ENCODE measurements around the gene ADAMTS17. TPM values are rescaled to one million over a fixed set of nuclear protein-coding genes. Genes with fewer than 3 reads are reported as not detected.

ADAMTS17 gene
- total and polyA plus RNA-seq, 8 donors, result 0.31 to 14.3 (median 6.3) TPM

GRCh38 chr15:99977929-99978328 is 363.8 kb downstream of the ADAMTS17 start:
- TF ChIP-seq POLR2AphosphoS5 (IDR thresholded peaks at IDR 0.05), result no peak
- no peak for TF ChIP-seq CTCF (IDR thresholded peaks at IDR 0.05)
- no peak for TF ChIP-seq POLR2A (IDR thresholded peaks at IDR 0.05)
- TF ChIP-seq EP300 (IDR thresholded peaks at IDR 0.05), result no peak
- 78 to 85% (median 79%) methylated on average over 7 to 10 of the region's 10 CpGs for WGBS, 5 donors
- no peak for DNase-seq
- H3K36me3 ChIP-seq, result peaks cover 0 to 13% (median 6%) of the 10 kb centered on the region in 4 donors
- no peaks in the 10 kb centered on the region for H3K27me3 ChIP-seq
- H3K4me1 ChIP-seq, result no peaks in the 10 kb centered on the region
- no peak overlapping the region for H3K27ac ChIP-seq
- intact Hi-C loops (cut with DNase I; ENCODE audit: low total_unique reads), result no loop called here
- H3K9me3 ChIP-seq, result no peaks in the 10 kb centered on the region
- H3K4me3 ChIP-seq, result no peak overlapping the region

- WGBS, 5 donors, result 75 to 91% (median 82%) methylated on average over 6 to 9 of the region's 9 CpGs
- intact Hi-C loops (cut with DNase I; ENCODE audit: low total_unique reads), result no loop called here
- Histone ChIP-seq H3K4me3 (no peak overlapping the region), H3K9me3 (no peaks in the 10 kb centered on the region), H3K4me1 (no peaks in the 10 kb centered on the region), H3K27ac (no peak overlapping the region), H3K27me3 (no peaks in the 10 kb centered on the region), H3K36me3 (peaks cover 0 to 19% (median 6%) of the 10 kb centered on the region in 4 donors)
- no peak for TF ChIP-seq POLR2AphosphoS5 (IDR thresholded peaks at IDR 0.05)
- TF ChIP-seq EP300 (IDR thresholded peaks at IDR 0.05), result no peak
- no peak for TF ChIP-seq POLR2A (IDR thresholded peaks at IDR 0.05)
- no peak for TF ChIP-seq CTCF (IDR thresholded peaks at IDR 0.05)
- DNase-seq, result no peak
Observed at GRCh38 chr15:99976811-99977271, 364.9 kb downstream of the ADAMTS17 start.

GRCh38 chr15:99976000-99976399 is 365.8 kb downstream of the ADAMTS17 start:
- no peaks in the 10 kb centered on the region for H3K9me3 ChIP-seq
- 84 to 94% (median 88%) methylated on average over 5 to 16 of the region's 16 CpGs for WGBS, 5 donors

GRCh38 chr15:99974246-99974645 is 367.5 kb downstream of the ADAMTS17 start:
- no peak overlapping the region for H3K27ac ChIP-seq
- H3K4me3 ChIP-seq, result no peak overlapping the region
- no peaks in the 10 kb centered on the region for H3K9me3 ChIP-seq
- intact Hi-C loops (cut with DNase I; ENCODE audit: low total_unique reads), result no loop called here
- no peak for DNase-seq
- peaks cover 0 to 19% (median 6%) of the 10 kb centered on the region in 4 donors for H3K36me3 ChIP-seq
- WGBS, 5 donors, result 92 to 97% (median 94%) methylated on average over 5 to 17 of the region's 17 CpGs
- no peaks in the 10 kb centered on the region for H3K4me1 ChIP-seq
- TF ChIP-seq POLR2A (IDR thresholded peaks at IDR 0.05) (no peak), POLR2AphosphoS5 (IDR thresholded peaks at IDR 0.05) (no peak), EP300 (IDR thresholded peaks at IDR 0.05) (no peak), CTCF (IDR thresholded peaks at IDR 0.05) (no peak)
- H3K27me3 ChIP-seq, result no peaks in the 10 kb centered on the region

More at GRCh38 chr15:99976000-99976399, 365.8 kb downstream of the ADAMTS17 start:
- no peak overlapping the region for H3K27ac ChIP-seq
- no peak overlapping the region for H3K4me3 ChIP-seq
- TF ChIP-seq POLR2AphosphoS5 (IDR thresholded peaks at IDR 0.05), result no peak
- TF ChIP-seq EP300 (IDR thresholded peaks at IDR 0.05), result no peak
- no peak for TF ChIP-seq POLR2A (IDR thresholded peaks at IDR 0.05)
- no peak for TF ChIP-seq CTCF (IDR thresholded peaks at IDR 0.05)
- no peaks in the 10 kb centered on the region for H3K4me1 ChIP-seq
- H3K36me3 ChIP-seq, result peaks cover 0 to 19% (median 6%) of the 10 kb centered on the region in 4 donors
- H3K27me3 ChIP-seq, result no peaks in the 10 kb centered on the region
- no peak for DNase-seq
- intact Hi-C loops (cut with DNase I; ENCODE audit: low total_unique reads), result no loop called here
